Measurements from ENCODE around the gene ALOXE3. TPM values are rescaled to one million over a fixed set of nuclear protein-coding genes. Genes with fewer than 3 reads are reported as not detected.

The ALOXE3 gene
- total RNA-seq, 1 donor from 2014 or later = not detected

DNA sequence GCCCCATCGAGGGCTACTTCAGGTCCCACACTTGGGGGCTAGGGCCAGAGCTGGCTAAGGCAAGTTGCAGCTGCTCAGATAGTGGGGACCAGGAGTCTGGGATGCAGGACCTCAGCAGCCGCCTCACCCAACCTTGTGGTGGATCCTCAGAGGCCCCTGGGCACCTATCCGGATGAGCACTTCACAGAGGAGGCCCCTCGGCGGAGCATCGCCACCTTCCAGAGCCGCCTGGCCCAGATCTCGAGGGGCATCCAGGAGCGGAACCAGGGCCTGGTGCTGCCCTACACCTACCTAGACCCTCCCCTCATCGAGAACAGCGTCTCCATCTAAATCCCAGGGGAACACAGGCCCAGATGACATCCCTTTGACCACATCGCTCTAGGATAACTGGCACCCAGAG is 70.1 kb downstream of the ALOXE3 start:
- Mint-ChIP-seq H3K9me3 (peaks cover 2% of the 10 kb centered on the region), H3K27ac (no peak overlapping the region), H3K36me3 (no peaks in the 10 kb centered on the region), H3K27me3 (ENCODE audit: insufficient read depth, low read depth) (peaks cover 11% of the 10 kb centered on the region), H3K4me3 (no peak overlapping the region), H3K4me1 (no peaks in the 10 kb centered on the region)
- H2AFZ ChIP-seq (replicated peaks) = no peak overlapping the region
- H3K27ac ChIP-seq = no peak overlapping the region
- no peak overlapping the region for H3K4me2 ChIP-seq
- DNase-seq (ENCODE audit: low spot score) = no peak
- H3K4me1 ChIP-seq = no peaks in the 10 kb centered on the region
- no peaks in the 10 kb centered on the region for H3K36me3 ChIP-seq
- no peaks in the 10 kb centered on the region for H4K20me1 ChIP-seq (ENCODE audit: low read depth)
- no peak overlapping the region for H3K9ac ChIP-seq
- H3F3A ChIP-seq (ENCODE audit: low read depth) = no peaks in the 10 kb centered on the region
- H3K27me3 ChIP-seq = peaks cover 16% of the 10 kb centered on the region
- no peak for TF ChIP-seq EZH2 (IDR thresholded peaks at IDR 0.05)
- TF ChIP-seq EZH2phosphoT487 (IDR thresholded peaks at IDR 0.05) = no peak
- no peak for TF ChIP-seq CTCF (IDR thresholded peaks at IDR 0.05)
- no peak overlapping the region for H3K4me3 ChIP-seq
- no peaks in the 10 kb centered on the region for H3K79me2 ChIP-seq (ENCODE audit: low read depth)
- no peaks in the 10 kb centered on the region for H3K9me3 ChIP-seq (ENCODE audit: low read depth)

- no peaks in the 10 kb centered on the region for H4K20me1 ChIP-seq (ENCODE audit: low read depth)
- H3K27me3 ChIP-seq = peaks cover 12% of the 10 kb centered on the region
- H3K79me2 ChIP-seq (ENCODE audit: low read depth) = no peaks in the 10 kb centered on the region
- H3F3A ChIP-seq (ENCODE audit: low read depth) = no peaks in the 10 kb centered on the region
- Mint-ChIP-seq H3K36me3 (no peaks in the 10 kb centered on the region), H3K27me3 (ENCODE audit: insufficient read depth, low read depth) (peaks cover 12% of the 10 kb centered on the region), H3K9me3 (peaks cover 2% of the 10 kb centered on the region), H3K27ac (no peak overlapping the region), H3K4me3 (no peak overlapping the region), H3K4me1 (no peaks in the 10 kb centered on the region)
- H3K27ac ChIP-seq = no peak overlapping the region
- H3K9me3 ChIP-seq (ENCODE audit: low read depth) = no peaks in the 10 kb centered on the region
- DNase-seq (ENCODE audit: low spot score) = no peak
- no peaks in the 10 kb centered on the region for H3K36me3 ChIP-seq
- H3K9ac ChIP-seq = no peak overlapping the region
- H2AFZ ChIP-seq (replicated peaks) = no peak overlapping the region
- no peaks in the 10 kb centered on the region for H3K4me1 ChIP-seq
- no peak overlapping the region for H3K4me2 ChIP-seq
- H3K4me3 ChIP-seq = no peak overlapping the region
- TF ChIP-seq EZH2 (IDR thresholded peaks at IDR 0.05) (no peak), EZH2phosphoT487 (IDR thresholded peaks at IDR 0.05) (no peak), CTCF (IDR thresholded peaks at IDR 0.05) (no peak)
These were observed 70.6 kb downstream of the ALOXE3 start for GRCh38 chr17:8047769-8048110.

DNA sequence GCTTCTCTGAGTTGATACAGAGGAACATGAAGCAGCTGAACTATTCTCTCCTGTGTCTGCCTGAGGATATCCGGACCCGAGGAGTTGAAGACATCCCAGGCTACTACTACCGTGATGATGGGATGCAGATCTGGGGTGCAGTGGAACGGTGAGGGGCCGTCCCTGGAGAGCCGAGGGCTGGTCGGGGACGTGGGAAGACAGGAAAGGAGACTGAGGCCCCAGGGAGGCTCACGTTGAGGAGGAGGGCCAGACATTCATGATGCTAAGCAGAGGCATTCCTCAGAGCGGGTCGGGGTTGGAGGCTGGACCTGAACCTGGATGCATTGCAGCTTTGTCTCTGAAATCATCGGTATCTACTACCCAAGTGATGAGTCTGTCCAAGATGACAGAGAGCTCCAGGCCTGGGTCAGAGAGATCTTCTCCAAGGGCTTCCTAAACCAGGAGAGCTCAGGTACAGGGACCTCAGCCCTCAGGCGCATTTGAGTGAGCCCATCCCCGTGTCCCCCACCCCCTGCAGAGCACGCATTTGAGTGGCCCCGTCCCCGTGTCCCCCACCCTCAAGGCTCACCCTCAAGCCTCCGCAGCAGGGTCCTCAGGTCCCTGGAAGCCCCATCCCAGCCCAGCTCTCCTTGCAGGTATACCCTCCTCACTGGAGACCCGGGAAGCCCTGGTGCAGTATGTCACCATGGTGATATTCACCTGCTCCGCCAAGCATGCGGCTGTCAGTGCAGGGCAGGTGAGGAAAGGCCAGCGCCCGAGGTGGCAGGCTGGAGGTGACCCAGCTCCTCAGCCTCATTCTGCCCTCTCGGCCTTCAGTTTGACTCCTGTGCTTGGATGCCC is 71.2 kb downstream of the ALOXE3 start:
- H3K4me3 ChIP-seq = no peak overlapping the region
- no peaks in the 10 kb centered on the region for H3K9me3 ChIP-seq (ENCODE audit: low read depth)
- no peak for TF ChIP-seq CTCF (IDR thresholded peaks at IDR 0.05)
- no peak for TF ChIP-seq EZH2 (IDR thresholded peaks at IDR 0.05)
- TF ChIP-seq EZH2phosphoT487 (IDR thresholded peaks at IDR 0.05) = no peak
- H3K27ac Mint-ChIP-seq = no peak overlapping the region
- no peak overlapping the region for H3K4me3 Mint-ChIP-seq
- peaks cover 2% of the 10 kb centered on the region for H3K9me3 Mint-ChIP-seq
- no peak overlapping the region for H3K9ac ChIP-seq
- H3K36me3 Mint-ChIP-seq = no peaks in the 10 kb centered on the region
- H3K4me1 Mint-ChIP-seq = no peaks in the 10 kb centered on the region
- H3F3A ChIP-seq (ENCODE audit: low read depth) = no peaks in the 10 kb centered on the region
- DNase-seq (ENCODE audit: low spot score) = no peak
- H3K27me3 ChIP-seq = peaks cover 6% of the 10 kb centered on the region
- H3K4me2 ChIP-seq = no peak overlapping the region
- no peak overlapping the region for H3K27ac ChIP-seq
- no peak overlapping the region for H2AFZ ChIP-seq (replicated peaks)
- H3K4me1 ChIP-seq = no peaks in the 10 kb centered on the region
- peaks cover 12% of the 10 kb centered on the region for H3K27me3 Mint-ChIP-seq (ENCODE audit: insufficient read depth, low read depth)
- no peaks in the 10 kb centered on the region for H3K36me3 ChIP-seq
- H3K79me2 ChIP-seq (ENCODE audit: low read depth) = no peaks in the 10 kb centered on the region
- no peaks in the 10 kb centered on the region for H4K20me1 ChIP-seq (ENCODE audit: low read depth)

Data from neural progenitor cell (in vitro differentiated cells).